SK-N-MC (cell line): Measurements from ENCODE around the gene MMADHC.

Experiments used
- DNase-seq: peaks from one replicate; pipeline ENCODE4 v3.0.0-alpha.2; 2011; ENCODE audit warnings: low read depth, low spot score
- H3K27ac ChIP-seq: fragments of 200-600 bp; sonication (generic); 2 replicates; pipeline ENCODE4 v1.5.1; 2016; ENCODE audit warnings: mixed run types
- H3K36me3 ChIP-seq: fragments of 200-600 bp; sonication (generic); 2 replicates; pipeline ENCODE4 v1.6.1; 2017; ENCODE audit warnings: antibody characterized with exemption, low read length, mixed read lengths; ENCODE audit not compliant: insufficient read depth
- H3K4me3 ChIP-seq: fragments of 200-600 bp; sonication (generic); 2 replicates; pipeline ENCODE4 v1.5.1; 2016
- H3K9ac ChIP-seq: fragments of 200-600 bp; sonication (generic); 2 replicates; pipeline ENCODE4 v1.8.0; 2017; ENCODE audit warnings: mixed run types, mixed read lengths; ENCODE audit not compliant: insufficient read length
- H3K9me3 ChIP-seq: fragments of 200-600 bp; sonication (generic); 2 replicates; pipeline ENCODE4 v1.6.1; 2017; ENCODE audit warnings: low read depth, mild to moderate bottlenecking, antibody characterized with exemption, low read length, moderate library complexity, mixed read lengths
- EZH2 ChIP-seq: fragments of 200-600 bp; sonication (generic); IDR thresholded peaks from one replicate; pipeline ENCODE4 v1.6.1; 2017; ENCODE audit warnings: antibody characterized with exemption
- FOXP2 ChIP-seq: optimal IDR thresholded peaks from 2 replicates; pipeline ENCODE3; 2011; ENCODE audit warnings: mild to moderate bottlenecking, moderate library complexity; ENCODE audit not compliant: insufficient read depth; ENCODE audit errors: extremely low read length, control extremely low read depth
- POLR2AphosphoS5 ChIP-seq: IDR thresholded peaks from 2 replicates; pipeline ENCODE4 v1.6.1; 2012; ENCODE audit warnings: mild to moderate bottlenecking, low read depth, low read length, borderline replicate concordance

Gene MMADHC

DNA sequence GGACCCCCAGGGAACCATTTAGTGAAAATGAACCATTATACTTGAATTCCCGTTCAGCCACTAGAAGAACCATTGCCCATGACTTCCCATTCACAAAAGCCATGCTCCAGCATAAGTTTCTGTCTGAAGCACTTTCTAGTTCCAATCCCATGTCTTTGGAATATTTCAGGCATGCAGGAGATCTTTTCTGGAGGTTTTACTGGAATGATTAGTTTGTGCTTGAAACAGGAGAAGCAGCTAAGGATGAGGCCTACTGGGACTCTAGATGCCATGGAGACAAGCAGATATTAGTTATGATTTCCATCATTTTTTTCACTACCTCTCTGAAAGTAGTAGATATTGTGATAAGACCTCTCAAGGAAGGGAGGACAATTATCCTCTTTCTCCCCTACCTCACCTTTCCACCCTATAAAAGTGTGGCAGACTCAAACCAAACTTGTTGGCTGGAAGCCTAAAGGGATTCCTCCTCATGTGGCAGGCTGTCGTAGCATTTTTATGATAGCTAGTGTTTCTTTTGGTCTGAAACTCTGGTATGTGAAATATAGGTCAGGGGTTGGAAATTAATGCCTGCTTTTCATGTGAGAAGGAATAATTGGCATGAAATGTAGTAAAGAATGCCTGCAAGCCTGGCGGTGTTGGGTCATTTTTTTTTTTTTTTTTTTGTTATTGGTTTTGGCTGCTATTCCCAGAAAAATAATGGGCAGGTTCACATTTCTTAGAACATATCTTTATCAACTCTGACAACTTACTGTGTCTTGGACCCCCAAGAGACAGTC is 29.3 kb upstream of the MMADHC start:
- no peak overlapping the region for H3K4me3 ChIP-seq
- no peak overlapping the region for H3K9ac ChIP-seq
- no peak for DNase-seq
- H3K27ac ChIP-seq: no peak overlapping the region
- H3K36me3 ChIP-seq: no peaks in the 10 kb centered on the region
- H3K9me3 ChIP-seq: no peaks in the 10 kb centered on the region
- TF ChIP-seq EZH2: no peak
- no peak for TF ChIP-seq POLR2AphosphoS5
- TF ChIP-seq FOXP2: no peak

GRCh38 chr2:149613704-149614103 is 26.1 kb upstream of the MMADHC start:
- Histone ChIP-seq H3K9ac (no peak overlapping the region), H3K27ac (no peak overlapping the region), H3K36me3 (no peaks in the 10 kb centered on the region), H3K4me3 (no peak overlapping the region), H3K9me3 (no peaks in the 10 kb centered on the region)
- no peak for TF ChIP-seq POLR2AphosphoS5
- TF ChIP-seq EZH2: no peak
- TF ChIP-seq FOXP2: no peak
- DNase-seq: no peak

DNA sequence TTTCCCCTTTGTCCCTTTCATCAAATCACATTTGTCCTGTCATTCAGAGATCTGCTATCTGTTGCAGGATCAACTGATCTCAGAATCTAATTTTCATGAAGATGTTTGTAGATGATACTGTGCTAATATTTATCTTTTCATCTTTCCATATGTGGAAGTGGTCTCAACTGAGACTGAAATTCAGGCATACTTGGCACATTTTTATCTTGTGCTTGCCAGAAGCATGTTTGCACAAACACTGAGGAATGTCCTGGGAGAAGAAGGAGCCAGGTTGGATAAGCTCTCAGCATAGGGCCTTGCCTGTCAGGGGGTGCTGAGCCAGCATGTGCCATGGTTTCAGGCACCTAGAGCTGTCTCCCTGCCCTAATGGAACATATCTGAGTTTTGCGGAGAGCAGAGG is 24.5 kb upstream of the MMADHC start:
- H3K36me3 ChIP-seq: no peaks in the 10 kb centered on the region
- DNase-seq: no peak
- no peak overlapping the region for H3K4me3 ChIP-seq
- no peak overlapping the region for H3K27ac ChIP-seq
- TF ChIP-seq EZH2 (no peak), FOXP2 (no peak), POLR2AphosphoS5 (no peak)
- H3K9ac ChIP-seq: no peak overlapping the region
- no peaks in the 10 kb centered on the region for H3K9me3 ChIP-seq

DNA sequence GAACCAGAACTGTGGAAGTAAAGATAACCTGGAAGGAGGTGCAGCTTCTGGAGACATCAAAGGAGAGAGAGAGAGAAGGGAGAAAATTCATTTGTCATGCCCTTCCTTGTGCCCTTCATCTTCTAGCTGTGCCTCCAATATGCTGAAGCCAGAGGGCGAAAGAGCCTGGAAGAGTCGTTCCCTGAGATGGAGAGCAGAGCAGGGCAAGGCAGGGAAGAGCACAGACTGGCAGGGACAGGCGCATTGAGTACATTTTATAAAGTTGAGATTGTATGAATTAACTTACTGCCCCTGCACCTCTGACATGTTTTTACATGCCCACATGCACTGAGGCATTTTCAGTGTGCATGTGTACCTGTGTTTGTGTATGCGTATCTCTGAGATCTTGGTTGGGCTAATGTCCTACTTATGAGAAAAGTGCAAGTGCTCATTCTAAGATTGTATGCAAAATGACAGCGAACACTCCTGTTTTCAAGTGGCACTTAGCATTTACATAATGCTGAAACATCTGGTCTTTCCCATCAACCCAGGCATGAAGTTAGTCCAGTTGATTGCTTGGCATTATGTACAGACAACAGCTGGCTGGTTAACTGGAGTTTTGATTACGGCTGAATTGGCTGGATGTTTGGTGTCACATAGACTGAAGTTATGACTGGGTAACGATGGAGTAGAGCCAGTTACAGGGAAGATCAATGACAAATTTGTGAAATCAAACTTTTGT is 23.7 kb upstream of the MMADHC start:
- DNase-seq: no peak
- TF ChIP-seq EZH2: no peak
- no peak for TF ChIP-seq POLR2AphosphoS5
- TF ChIP-seq FOXP2: no peak
- no peak overlapping the region for H3K4me3 ChIP-seq
- no peak overlapping the region for H3K27ac ChIP-seq
- no peaks in the 10 kb centered on the region for H3K9me3 ChIP-seq
- H3K9ac ChIP-seq: no peak overlapping the region
- no peaks in the 10 kb centered on the region for H3K36me3 ChIP-seq

DNA sequence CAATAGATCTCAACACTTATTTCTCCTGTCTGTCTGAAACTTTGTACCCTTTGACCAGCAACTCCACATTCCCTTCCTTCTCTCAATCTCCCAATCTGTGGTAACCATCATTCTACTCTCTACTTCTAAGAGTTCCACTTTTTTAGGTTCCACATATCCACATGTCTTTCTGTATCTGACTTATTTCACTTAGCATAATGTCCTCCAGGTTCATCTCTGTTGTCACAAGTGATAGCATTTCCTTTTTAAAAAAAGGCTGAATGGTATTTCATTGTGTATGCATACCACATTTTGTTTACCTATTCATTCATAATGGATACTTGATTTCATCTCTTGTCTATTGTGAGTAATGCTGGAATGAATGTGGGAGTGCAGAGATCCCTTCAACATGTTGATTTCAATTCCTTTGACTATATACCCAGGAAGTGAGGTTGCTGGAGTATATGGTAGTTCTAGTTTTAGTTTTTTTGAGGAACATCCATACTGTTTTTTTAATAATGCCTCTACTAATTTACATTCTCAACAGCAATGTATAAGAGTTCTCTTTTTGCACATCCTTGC is 18.8 kb upstream of the MMADHC start:
- H3K9me3 ChIP-seq: no peaks in the 10 kb centered on the region; the same call in 1 of the 2 replicates
- no peak for DNase-seq
- H3K27ac ChIP-seq: no peak overlapping the region
- H3K9ac ChIP-seq: no peak overlapping the region
- TF ChIP-seq FOXP2 (no peak), EZH2 (no peak), POLR2AphosphoS5 (no peak)
- H3K36me3 ChIP-seq: no peaks in the 10 kb centered on the region
- no peak overlapping the region for H3K4me3 ChIP-seq

DNA sequence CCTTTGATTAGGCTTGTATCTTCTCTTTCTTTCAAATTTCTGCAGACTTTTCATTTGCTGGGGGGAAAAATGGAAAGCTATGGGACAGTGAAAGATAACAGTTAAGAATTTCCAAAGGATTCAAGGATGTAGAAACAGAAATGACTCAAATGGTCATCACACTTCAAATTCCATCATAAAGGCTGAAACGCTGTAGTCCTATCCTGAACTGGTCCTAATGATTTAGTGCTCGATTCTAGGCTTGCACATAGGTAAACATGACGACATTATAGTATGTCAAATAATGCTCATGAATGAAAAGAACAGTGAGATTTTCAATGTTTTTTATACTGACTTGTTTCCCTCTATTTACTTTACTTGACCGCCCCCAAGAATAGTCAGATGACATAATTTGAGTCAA is 15.7 kb upstream of the MMADHC start:
- H3K4me3 ChIP-seq: no peak overlapping the region

GRCh38 chr2:149601141-149601796 is 13.7 kb upstream of the MMADHC start:
- no peak for TF ChIP-seq FOXP2
- no peak for TF ChIP-seq EZH2
- TF ChIP-seq POLR2AphosphoS5: no peak
- no peak overlapping the region for H3K27ac ChIP-seq
- DNase-seq: no peak
- H3K36me3 ChIP-seq: no peaks in the 10 kb centered on the region
- H3K9ac ChIP-seq: no peak overlapping the region
- H3K4me3 ChIP-seq: no peak overlapping the region
- no peaks in the 10 kb centered on the region; the same call in 1 of the 2 replicates for H3K9me3 ChIP-seq

More for the DNA sequence above, 15.7 kb upstream of the MMADHC start:
- Histone ChIP-seq H3K36me3 (no peaks in the 10 kb centered on the region), H3K9ac (no peak overlapping the region), H3K9me3 (no peaks in the 10 kb centered on the region; the same call in 1 of the 2 replicates), H3K27ac (no peak overlapping the region)
- no peak for DNase-seq
- TF ChIP-seq POLR2AphosphoS5: no peak
- TF ChIP-seq EZH2: no peak
- no peak for TF ChIP-seq FOXP2

- H3K9ac ChIP-seq: no peak overlapping the region
- H3K36me3 ChIP-seq: no peaks in the 10 kb centered on the region
- H3K27ac ChIP-seq: no peak overlapping the region
- peak; percentile 24 for DNase-seq
- H3K9me3 ChIP-seq: no peaks in the 10 kb centered on the region; the same call in 1 of the 2 replicates
- no peak overlapping the region for H3K4me3 ChIP-seq
- no peak for TF ChIP-seq POLR2AphosphoS5
- TF ChIP-seq FOXP2: no peak
- no peak for TF ChIP-seq EZH2
Measured at GRCh38 chr2:149597668-149598326, 10.2 kb upstream of the MMADHC start.
